Measurements from ENCODE around the gene DFFB. TPM values are rescaled to one million over a fixed set of nuclear protein-coding genes. Genes with fewer than 3 reads are reported as not detected.

Gene DFFB
- total and polyA plus RNA-seq, 7 donors: 1.1 to 2.4 (median 1.9) TPM

DNA sequence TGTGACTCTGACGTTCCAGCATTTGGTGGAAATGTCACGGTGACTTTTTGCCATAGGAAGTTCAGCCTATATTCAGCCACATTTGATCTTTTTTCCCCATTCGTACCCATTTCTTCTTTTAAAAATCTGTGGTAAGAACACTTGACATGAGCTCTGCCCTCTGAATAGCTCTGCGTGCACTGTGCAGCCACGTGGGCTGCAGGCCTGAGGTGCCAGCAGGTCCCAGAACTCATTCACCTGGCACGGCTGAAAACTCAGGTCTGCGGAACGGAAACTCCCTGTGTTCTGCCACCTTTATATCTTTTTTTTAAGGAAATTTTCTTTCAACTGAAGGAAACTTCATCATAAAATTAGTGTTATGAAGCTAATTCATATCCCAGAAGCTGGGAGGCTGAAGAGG, 28.9 kb upstream of the DFFB start:
- intact Hi-C loops (cut with DNase I): no loop called here
- Histone ChIP-seq H3K9me3 (no peaks in the 10 kb centered on the region), H3K36me3 (ENCODE audit: insufficient read depth in 1 of 2, low read depth in 1 of 2) (peaks cover 9 to 96% of the 10 kb centered on the region in 2 donors), H3K4me3 (no peak overlapping the region), H3K27ac (no peak overlapping the region), H3K4me1 (no peaks in the 10 kb centered on the region), H3K27me3 (ENCODE audit: insufficient read depth in 3 of 3, low read length in 2 of 3) (no peaks in the 10 kb centered on the region)
- TF ChIP-seq, protein P1, sequence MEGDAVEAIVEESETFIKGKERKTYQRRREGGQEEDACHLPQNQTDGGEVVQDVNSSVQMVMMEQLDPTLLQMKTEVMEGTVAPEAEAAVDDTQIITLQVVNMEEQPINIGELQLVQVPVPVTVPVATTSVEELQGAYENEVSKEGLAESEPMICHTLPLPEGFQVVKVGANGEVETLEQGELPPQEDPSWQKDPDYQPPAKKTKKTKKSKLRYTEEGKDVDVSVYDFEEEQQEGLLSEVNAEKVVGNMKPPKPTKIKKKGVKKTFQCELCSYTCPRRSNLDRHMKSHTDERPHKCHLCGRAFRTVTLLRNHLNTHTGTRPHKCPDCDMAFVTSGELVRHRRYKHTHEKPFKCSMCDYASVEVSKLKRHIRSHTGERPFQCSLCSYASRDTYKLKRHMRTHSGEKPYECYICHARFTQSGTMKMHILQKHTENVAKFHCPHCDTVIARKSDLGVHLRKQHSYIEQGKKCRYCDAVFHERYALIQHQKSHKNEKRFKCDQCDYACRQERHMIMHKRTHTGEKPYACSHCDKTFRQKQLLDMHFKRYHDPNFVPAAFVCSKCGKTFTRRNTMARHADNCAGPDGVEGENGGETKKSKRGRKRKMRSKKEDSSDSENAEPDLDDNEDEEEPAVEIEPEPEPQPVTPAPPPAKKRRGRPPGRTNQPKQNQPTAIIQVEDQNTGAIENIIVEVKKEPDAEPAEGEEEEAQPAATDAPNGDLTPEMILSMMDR (IDR thresholded peaks at IDR 0.05): no peak
- WGBS, 3 donors: 92% methylated on average over 8 of the region's 8 CpGs
- DNase-seq (no peak), ATAC-seq (no peak)

DNA sequence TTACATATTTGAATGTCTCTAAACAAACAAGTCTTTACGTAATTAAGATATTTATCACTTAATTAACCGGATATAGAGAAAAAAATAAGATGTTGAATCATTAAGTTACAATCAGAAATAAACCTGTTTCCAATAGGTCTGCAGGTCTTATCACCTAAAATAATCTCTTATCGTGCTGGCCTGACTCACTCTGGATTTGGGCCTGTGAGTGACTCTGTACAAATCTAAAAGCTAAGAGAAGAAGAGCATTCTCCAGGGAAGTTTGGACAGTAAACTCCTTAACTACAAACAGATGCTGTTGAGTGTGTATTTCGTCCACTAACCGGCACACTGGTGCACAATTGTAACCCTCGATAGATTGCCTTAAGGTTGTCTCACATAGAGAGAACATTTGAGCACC, 25.6 kb upstream of the DFFB start:
- H3K27me3 ChIP-seq (ENCODE audit: insufficient read depth in 3 of 3, low read length in 2 of 3): no peaks in the 10 kb centered on the region

DNA sequence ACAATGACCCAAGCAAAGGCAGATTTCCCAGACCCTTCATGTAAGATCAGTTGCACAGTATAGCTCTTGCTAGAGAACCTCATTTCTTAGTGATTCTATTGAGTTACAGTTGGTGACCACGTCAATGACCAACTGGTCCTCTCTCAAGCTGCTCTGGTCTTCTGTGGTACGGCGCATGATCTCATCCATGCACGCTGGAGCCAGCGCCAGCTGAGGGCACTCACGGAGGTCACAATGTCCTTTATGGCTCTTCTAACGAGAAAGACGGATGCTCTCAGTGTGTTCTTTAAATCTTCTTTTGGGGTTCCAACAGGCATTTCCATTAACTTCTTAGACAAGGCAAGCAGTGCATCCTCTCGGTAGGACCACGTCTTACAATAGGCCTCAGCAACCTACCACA, 22.6 kb upstream of the DFFB start:
- TF ChIP-seq, protein P1 (IDR thresholded peaks at IDR 0.05): no peak
- DNase-seq: no peak
- no peaks in the 10 kb centered on the region for H3K27me3 ChIP-seq (ENCODE audit: insufficient read depth in 3 of 3, low read length in 2 of 3)
- no peaks in the 10 kb centered on the region for H3K4me1 ChIP-seq
- H3K9me3 ChIP-seq: peaks cover 3% of the 10 kb centered on the region
- H3K4me3 ChIP-seq: no peak overlapping the region
- 88 to 91% (median 88%) methylated on average over 10 of the region's 10 CpGs for WGBS, 3 donors
- H3K36me3 ChIP-seq (ENCODE audit: insufficient read depth in 1 of 2, low read depth in 1 of 2): peaks cover 17 to 100% of the 10 kb centered on the region in 2 donors
- H3K27ac ChIP-seq: no peak overlapping the region
- ATAC-seq: no peak
- intact Hi-C loops (cut with DNase I): no loop called here

More for the DNA sequence above, 25.6 kb upstream of the DFFB start:
- no peak overlapping the region for H3K27ac ChIP-seq
- H3K4me3 ChIP-seq: no peak overlapping the region
- WGBS, 3 donors: 79 to 86% (median 80%) methylated on average over 6 of the region's 6 CpGs
- DNase-seq (no peak), ATAC-seq (no peak)
- TF ChIP-seq, protein P1 (IDR thresholded peaks at IDR 0.05): no peak
- intact Hi-C loops (cut with DNase I): no loop called here
- no peaks in the 10 kb centered on the region for H3K4me1 ChIP-seq
- no peaks in the 10 kb centered on the region for H3K9me3 ChIP-seq
- peaks cover 11 to 100% of the 10 kb centered on the region in 2 donors for H3K36me3 ChIP-seq (ENCODE audit: insufficient read depth in 1 of 2, low read depth in 1 of 2)

DNA sequence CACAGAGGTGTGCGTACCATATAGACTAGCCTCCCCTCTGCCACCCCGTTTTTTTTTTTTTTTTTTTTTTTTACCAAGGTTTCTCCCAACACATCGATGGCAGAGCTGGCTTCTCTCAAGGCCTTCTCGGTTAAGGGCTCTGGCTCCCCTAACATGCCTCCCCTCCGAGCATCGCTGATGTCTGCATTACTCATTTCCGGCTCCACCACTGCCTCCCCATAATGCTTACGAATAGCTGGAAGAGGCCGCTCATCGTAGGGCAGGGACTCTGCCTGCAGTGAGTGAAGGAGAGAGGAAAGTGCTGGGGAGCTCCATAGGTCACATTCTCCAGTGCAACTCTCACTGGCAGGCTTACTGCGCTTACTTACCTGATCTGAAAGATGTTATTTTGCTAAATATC, 20.9 kb upstream of the DFFB start:
- H3K27ac ChIP-seq: no peak overlapping the region
- ATAC-seq (no peak), DNase-seq (no peak)
- intact Hi-C loops (cut with DNase I): no loop called here
- TF ChIP-seq, protein P1 (IDR thresholded peaks at IDR 0.05): no peak
- no peaks in the 10 kb centered on the region for H3K4me1 ChIP-seq
- no peak overlapping the region for H3K4me3 ChIP-seq
- no peaks in the 10 kb centered on the region for H3K27me3 ChIP-seq (ENCODE audit: insufficient read depth in 3 of 3, low read length in 2 of 3)
- H3K36me3 ChIP-seq (ENCODE audit: insufficient read depth in 1 of 2, low read depth in 1 of 2): peaks cover 14 to 99% of the 10 kb centered on the region in 2 donors
- H3K9me3 ChIP-seq: peaks cover 3% of the 10 kb centered on the region
- WGBS, 3 donors: 96 to 98% (median 96%) methylated on average over 10 to 11 of the region's 11 CpGs

DNA sequence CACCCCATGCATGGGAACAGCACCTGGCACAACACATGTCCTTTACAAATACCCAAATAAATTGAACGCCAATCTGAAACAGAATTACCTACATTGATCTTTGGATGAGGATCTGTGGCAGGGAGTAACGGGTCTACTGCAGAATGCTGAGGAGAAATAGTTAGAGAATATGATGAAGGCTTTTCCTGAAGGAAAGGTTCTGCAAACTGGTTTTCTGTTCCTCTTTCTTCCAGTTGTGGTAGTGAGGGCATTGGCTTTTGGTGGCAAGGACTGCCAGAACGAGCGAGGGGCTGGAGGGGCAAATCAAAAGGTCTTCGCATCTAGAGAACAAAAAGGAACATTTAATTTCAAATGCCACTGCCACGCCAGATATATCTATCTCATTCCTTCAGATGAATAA, 20.1 kb upstream of the DFFB start:
- H3K27ac ChIP-seq: no peak overlapping the region
- no peak for DNase-seq
- peaks cover 14 to 97% of the 10 kb centered on the region in 2 donors for H3K36me3 ChIP-seq (ENCODE audit: insufficient read depth in 1 of 2, low read depth in 1 of 2)
- H3K9me3 ChIP-seq: peaks cover 3% of the 10 kb centered on the region
- no peak for ATAC-seq
- TF ChIP-seq, protein P1 (IDR thresholded peaks at IDR 0.05): no peak
- no peak overlapping the region for H3K4me3 ChIP-seq
- WGBS, 3 donors: 98 to 100% (median 99%) methylated on average over 6 of the region's 6 CpGs
- H3K4me1 ChIP-seq: no peaks in the 10 kb centered on the region
- no peaks in the 10 kb centered on the region for H3K27me3 ChIP-seq (ENCODE audit: insufficient read depth in 3 of 3, low read length in 2 of 3)
- intact Hi-C loops (cut with DNase I): no loop called here

All from psoas muscle (tissue), 8 donors.